KBM-7 (cell line): ENCODE results near the gene COL12A1.

Experiments
- DNase-seq: peaks from one replicate; pipeline ENCODE4 v3.0.0-alpha.2; 2015
- in situ Hi-C: fragments of 300-500 bp; cut with MboI; formaldehyde crosslinking; loops from 2 replicates; pipeline ENCODE4 v1.14.3; 2020; ENCODE audit warnings: low sequenced_read_pairs, low pct_unique_long_range_greater_than_20kb, mixed read lengths

Gene COL12A1

DNA sequence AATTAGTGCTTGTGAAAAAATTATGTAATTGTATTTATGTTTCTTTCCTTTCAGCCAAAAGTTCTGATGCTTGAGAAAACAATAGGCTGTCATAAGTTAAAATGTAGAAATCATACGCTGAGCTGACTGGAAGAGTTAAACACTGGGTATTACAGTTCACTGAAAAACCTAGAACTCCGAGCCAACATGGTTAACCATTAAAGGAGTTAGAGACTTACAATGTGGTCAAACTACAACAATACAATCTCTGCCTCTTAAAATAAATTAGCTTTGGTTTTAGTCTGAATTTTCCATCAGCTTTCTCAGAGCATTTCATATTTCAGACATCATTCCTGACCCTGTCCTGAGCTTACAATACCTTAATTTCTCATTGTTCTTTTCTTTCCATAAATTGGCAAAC is 91.0 kb downstream of the COL12A1 start:
- in situ Hi-C loops = no loop called here
- DNase-seq = no peak

DNA sequence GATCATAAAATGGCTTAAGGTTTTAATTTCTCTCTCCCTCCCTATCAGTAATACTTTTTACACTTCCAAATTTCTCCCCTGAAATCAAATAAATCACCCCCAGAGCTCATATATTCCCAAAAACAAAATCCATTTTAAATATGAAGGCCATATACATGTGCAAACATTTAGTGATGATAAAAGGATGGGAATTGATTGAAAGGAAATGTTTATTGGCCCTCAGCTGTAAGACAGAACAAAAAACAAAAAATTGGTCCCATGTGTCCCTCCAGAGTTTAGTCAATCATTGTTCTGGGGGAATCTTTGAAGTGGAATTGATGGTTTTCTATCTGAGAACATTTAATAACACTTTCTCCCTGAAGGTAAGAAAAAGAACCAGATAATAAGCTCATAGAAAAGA is 91.7 kb downstream of the COL12A1 start:
- in situ Hi-C loops = no loop called here
- DNase-seq = no peak

DNA sequence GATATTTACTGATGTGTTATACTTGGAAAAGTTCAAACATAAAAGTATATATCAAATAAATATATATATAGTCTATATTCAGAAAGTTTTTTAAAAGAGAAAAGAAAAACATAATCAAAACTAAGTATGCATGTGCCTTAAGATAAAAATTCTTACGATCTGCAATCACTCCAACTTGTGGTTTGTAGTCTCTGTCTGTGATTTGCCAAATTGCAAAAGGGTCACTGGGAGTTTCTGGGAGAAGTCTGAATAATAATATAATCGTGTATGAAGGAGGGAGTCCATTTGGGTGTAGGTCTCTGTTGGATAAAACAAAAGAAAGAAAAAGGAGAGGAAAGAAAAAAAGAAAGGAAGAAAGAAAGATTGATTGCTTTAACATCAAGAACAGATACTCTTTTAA is 92.4 kb downstream of the COL12A1 start:
- in situ Hi-C loops = no loop called here
- no peak for DNase-seq

DNA sequence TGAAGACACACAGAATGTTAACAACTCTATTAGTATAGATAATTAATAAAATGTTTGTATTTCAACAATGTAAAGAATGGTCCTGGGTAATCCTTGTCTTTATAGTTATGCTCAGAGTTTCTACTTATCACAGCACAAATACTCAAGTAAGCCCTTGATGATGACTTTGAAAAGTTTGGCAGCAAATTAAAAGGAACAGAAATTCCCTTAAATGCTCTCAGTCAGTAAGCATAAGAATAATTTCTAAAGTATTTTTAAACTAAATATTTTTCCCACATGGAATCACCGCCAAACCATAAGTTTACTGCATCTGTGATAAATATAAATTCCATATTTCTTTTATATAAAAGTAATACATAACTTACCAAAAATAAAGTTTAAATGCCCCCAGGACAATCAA is 96.1 kb downstream of the COL12A1 start:
- DNase-seq = no peak
- in situ Hi-C loops = no loop called here

DNA sequence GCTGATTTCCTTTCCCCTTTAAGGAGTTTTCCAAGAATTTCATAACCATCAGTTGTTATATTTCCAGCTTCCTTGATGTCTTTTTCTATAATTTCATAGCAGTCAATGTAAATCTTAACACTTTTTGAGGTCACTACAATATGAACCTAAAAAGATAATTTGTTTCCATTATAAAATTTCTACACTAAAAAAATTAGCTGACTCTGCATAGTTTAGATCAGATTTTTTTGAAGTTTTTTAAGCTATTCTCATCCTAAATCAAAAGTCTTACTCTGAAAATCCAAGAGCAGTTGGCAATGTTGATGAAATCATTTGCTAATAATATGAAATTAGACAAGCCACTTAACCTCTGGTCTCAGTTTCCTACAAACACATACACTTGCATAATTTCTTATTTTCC is 96.8 kb downstream of the COL12A1 start:
- DNase-seq = no peak
- in situ Hi-C loops = no loop called here

DNA sequence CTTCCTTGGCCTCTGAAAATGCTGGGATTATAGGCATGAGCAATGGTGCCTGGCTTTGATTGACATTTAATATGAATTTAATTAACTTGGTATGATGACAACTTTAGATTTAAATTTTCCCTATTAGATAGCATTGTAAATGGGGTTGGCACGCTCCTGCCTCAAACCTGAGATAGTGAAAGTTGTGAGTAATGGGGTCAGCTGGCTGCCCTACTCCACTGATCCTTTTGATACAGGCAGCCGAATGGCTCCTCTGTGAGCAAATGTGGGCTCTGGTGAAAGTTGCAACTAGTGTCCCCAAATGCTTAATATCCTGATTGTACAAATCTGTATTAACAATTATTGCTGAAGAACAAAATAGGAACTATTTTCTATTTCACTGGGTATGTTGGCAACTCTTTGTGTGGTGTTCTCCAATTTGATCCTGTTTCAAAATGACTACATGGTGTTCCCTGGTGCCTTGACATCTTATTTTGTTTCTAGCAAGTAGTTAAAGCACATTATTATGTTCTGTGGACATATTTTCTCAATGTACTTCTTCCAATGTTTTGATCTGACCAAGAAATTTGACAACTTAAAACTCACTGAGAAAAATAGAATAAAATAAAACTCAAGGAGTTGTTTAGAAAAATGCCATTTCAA is 97.4 kb downstream of the COL12A1 start:
- in situ Hi-C loops = no loop called here
- no peak for DNase-seq

DNA sequence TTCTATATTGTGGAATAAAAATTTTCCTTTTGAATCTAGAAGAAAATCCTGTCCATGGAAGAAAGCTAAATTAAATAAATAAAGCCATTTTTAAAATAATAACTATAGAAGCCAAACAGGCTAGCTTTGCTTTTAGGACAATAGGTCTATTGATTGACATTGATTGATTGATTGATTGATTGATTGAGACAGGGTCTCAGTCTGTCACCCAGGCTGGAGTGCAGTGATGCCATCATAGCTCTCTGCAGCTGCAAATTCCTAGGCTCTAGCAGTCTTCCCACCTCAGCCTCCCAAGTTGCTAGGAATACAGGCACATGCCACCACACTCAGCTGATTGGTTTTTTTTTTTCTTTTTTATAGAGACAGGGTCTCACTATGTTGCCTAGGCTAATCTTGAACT is 97.9 kb downstream of the COL12A1 start:
- in situ Hi-C loops = no loop called here

DNA sequence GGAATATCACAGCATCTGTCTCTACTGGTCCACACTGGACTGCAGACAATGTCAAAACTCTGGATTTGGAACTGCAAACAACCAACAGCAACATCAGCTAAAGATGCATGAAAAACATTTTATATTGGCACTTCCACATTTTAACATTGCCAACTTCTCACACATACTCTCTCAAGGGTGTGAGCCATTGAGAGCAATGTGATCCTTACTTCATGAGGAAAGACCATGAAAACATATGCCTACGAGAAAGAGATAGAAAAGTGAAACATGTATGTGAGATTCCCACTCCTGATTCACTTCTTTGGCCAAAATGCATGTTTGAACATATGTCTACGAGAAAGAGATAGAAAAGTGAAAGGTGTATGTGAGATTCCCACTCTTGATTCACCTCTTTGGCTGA is 99.4 kb downstream of the COL12A1 start:
- DNase-seq = no peak
- in situ Hi-C loops = no loop called here

More for the DNA sequence above, 97.9 kb downstream of the COL12A1 start:
- DNase-seq = no peak

DNA sequence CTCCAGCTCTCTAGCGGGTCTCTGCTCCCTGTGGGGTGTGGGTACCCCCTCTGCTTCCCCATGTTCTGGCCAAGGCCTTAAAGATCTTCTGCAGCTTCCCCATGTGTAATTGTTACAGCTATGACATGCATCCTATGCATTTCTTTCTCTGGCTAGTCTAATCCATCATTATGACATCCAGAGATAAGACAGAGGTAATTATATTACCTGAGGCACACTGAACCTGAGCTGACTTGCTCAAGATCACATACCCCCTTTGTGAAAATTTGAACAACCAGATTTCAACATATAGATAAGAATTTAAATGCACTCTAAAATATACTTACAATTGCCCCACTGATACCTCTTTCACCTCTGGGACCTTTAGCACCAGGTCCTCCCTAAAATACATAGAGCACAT is 102.4 kb downstream of the COL12A1 start:
- in situ Hi-C loops = no loop called here

DNA sequence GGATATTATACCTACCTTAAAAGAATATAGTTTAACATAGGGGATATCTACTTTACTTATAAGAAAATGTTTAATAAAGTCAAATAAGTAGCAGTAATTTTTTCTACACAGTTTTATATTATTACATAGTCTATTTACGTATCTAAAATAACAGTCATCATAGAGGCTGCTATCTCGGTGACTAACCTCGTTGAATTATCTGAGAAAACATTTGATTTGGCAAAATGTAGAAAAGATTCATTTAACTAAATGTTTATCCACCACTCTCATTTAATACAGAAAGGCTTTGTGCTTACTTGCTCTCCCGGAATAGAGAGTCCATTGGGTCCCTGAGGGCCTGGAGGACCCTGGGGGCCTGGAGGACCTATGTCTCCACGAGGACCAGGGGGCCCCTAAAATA is 103.6 kb downstream of the COL12A1 start:
- in situ Hi-C loops = no loop called here

More for the DNA sequence above, 102.4 kb downstream of the COL12A1 start:
- no peak for DNase-seq

DNA sequence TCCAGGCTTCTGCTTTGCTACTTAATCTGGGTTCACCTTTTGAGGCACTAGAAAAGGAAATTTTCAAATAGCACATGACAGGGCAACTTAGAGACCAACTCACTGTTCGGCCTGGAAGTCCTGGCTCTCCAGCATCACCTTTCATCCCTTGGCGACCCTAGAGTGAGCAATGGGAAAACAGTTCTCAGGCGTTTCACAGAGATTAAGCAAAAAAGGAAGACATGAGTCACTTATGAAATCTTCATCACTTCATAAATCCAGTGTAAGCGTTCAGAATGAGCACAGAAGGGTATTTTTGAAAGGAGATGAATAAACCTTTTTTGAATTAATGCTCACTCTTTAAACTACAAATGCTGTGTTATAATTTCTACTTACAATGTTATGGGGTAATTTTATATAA is 104.0 kb downstream of the COL12A1 start:
- no peak for DNase-seq
- in situ Hi-C loops = no loop called here

More for the DNA sequence above, 103.6 kb downstream of the COL12A1 start:
- no peak for DNase-seq

DNA sequence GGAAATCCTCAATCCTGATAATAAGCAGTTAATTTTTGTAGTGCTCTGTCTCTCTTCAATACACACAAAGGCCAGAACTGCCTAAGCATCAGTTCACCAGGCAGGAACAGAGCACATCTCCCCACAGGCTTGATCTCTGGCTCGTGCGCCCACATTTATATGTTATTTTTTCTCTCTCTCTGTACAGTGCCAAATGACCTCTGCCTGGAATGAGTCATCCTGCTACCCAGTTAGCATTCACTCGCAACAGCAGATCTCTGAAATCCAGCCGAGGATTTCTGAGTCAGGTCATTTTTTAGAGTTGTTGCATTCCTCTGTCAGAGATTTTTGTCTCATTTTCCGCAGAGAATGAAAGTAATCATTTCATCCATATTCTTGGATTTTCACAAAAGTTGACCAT is 107.1 kb downstream of the COL12A1 start:
- in situ Hi-C loops = no loop called here
- DNase-seq = peak; percentile 3

DNA sequence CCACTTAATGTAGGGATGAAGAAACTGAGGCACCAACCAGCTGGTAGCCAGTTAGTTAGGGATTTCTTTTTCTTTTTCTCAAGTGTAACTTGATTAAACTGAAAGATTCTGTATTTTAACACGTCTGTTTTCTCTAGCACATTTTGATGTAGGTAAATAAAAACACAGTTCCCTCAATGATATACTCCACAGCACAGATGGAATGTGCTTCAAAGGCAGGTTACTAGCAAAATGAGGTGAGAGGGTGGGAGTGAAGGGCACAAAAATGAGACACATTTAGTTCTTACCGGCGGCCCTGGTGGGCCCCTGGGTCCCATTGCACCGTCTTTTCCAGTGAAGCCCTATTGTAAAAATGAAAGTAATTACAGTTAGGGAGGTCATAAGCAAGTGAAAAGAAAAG is 108.9 kb downstream of the COL12A1 start:
- in situ Hi-C loops = no loop called here
- no peak for DNase-seq

DNA sequence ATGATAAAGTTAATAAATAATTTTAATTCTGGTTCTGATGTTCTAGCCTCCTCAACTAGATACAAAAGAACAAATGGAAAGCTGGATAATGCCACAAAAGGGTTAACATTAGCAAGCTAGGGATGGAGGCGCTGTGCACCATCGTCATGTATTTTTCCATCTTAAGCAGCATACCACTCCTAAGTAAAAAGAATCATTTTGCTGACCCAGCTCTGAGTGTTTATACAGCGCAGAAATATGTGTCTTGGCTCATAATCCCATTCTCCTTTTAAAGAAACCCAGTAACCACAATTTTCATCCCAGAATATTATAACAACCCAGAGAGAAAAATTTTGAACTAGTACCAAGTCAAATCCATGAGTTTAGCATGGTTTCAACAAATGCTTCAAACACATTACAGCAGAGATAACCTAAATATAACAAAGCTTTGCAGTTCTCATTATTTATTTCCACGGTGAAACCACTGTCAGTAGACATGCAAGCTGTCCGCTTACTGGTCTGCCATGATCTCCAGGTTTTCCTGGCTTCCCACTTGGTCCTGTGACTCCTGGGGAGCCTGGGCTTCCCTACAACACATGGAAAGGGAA is 111.1 kb downstream of the COL12A1 start:
- in situ Hi-C loops = no loop called here
- DNase-seq = no peak

DNA sequence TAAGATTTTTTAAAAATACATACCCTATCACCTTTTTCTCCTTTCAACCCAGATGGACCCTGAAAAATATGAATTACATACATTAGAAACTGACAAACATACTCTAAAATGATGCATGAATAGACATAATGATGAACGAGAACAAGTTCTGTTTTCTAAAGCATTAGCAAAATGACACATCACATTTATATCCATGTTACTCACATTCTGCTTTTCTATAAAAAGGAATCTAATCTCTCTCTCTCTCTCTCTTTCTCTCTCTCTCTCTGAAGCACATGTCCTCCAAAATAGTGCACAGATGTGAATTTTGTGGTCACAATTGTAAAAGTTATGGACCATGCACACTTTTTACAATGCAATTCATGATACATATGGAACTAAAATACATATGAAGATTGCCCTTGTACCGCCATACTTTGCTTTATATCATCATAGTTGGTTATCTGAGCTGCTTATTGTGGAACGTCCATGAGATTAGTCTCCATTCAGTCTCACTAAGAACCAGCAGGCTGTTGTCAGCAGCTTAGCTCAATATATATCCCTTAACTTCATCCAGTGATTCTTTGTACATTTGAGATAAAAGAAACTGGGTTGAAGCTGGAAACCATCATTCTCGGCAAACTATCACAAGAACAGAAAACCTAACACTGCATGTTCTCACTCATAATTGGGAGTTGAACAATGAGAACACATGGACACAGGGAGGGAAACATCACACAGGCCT is 114.2 kb downstream of the COL12A1 start:
- DNase-seq = no peak
- in situ Hi-C loops = no loop called here

DNA sequence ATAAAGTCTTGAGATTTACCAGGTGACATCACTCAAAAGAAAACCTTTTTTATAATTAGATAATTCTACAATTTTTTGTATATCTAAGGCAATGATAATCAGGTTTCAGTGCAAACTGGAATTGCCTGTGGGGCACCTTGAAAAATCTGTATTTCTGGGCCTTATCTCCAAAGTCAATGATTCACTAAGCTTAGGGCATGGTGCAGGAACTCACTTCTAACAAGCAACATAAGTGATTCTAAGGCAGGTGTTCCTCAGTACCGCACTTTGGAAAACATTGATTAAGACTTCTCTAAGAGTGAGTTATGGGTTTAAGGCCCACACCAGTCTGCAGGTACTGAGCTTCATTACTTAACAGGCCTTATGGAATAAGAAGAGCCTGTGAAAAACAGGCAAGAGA is 115.3 kb downstream of the COL12A1 start:
- in situ Hi-C loops = no loop called here
- no peak for DNase-seq

DNA sequence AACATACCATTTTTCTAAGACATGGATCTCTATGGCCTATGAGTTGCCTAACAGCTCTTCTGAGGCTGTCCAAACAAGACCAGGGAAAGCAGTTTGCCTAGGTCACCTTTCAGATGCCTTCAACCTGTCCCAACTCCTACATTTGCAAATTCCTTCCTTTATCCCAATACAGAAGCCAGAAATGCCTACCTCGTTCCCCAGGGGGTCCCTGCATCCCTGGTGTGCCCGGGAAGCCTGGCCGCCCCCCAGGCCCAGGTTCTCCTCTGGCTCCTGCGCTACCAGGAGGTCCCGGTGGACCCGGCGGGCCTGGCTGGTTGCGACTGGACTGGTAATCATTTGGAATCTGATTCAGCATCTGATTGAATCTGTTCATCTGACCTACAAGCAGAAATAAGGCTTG is 115.9 kb downstream of the COL12A1 start:
- in situ Hi-C loops = no loop called here
- DNase-seq = no peak

DNA sequence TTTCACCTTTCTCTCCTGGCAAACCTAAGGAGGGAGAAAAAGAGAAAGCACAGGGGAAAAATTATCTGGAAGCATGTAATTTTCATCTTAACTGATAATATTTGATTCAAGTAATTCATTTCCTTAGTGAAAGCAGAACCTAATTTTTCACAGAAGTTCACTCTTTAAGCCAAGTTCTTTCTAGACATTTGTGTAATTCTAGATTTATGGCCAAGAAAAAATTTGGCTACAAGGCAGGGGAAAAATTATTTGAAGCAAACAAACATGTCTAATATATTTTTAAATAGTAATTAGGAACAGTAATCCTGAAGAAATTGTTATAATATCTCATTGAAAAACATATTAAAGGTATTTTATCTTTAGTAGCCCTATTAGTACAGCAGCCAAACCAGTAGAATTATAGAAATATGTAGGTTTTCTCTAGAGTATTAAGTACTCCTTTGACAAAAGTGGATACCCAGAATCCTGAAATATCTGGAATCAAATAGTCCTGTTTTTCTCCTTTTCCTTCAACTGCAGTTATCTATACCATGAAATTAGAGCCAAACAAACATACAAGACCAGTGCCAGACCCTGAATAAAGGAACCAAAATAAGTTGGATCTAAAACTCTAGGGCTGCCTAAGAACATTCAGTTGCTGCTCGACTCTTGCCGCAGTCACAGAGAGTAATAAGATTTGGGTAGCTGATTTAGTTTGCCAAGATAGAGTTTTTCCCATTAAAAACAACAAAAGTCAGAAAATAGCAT is 116.5 kb downstream of the COL12A1 start:
- no peak for DNase-seq
- in situ Hi-C loops = no loop called here

DNA sequence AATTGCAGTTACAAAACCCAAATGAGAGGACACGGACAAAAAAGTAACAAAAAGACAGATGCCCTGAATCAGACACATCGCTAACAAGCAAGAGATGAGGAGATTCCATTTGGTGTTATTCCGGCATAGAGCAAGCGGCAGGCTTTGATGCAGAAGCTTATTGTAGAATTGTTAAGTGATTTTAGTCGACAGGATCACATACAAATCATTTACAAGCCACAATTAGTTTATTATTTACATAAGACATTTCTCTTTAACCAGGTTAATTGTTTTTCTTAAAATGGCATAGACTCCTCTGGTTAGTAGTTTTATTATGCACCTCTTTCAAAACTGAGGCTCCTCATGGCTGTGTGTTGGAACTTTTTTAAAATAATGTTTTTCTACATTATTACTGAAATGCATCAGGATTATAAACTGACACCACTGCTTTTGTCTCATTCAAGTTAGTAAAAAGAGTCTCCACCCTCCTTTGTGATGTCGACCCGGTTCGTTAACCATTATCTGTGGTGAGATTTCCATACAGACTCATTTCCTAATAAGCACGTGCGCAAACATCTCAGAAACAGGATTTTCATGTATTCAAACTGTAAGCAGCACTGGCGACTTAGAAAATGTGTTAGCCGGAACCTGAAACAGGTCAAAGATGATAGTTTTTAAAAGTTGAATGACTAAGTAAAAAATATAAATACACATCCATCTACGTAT is 119.8 kb downstream of the COL12A1 start:
- in situ Hi-C loops = no loop called here
- no peak for DNase-seq
